ENCODE data around the gene NUP210L. TPM values are rescaled to one million over a fixed set of nuclear protein-coding genes. Genes with fewer than 3 reads are reported as not detected.
"Not testable (repeated sequence)": the region's sequence is repeated elsewhere in the genome, so short reads cannot be mapped to it uniquely, and the experiment has no call there.

NUP210L gene
- total RNA-seq, 4 donors from 2014 or later, result under 0.01 to 0.30 (median 0.21) TPM; not detected in 1

- no peak for DNase-seq (ENCODE audit: low spot score in 2 of 2)
- Histone ChIP-seq H3K36me3 (no peaks in the 10 kb centered on the region), H3K4me1 (no peaks in the 10 kb centered on the region), H3K9me3 (no peaks in the 10 kb centered on the region), H3K27ac (no peak overlapping the region), H3K27me3 (no peaks in the 10 kb centered on the region), H3K4me3 (no peak overlapping the region)
- WGBS, 2 donors, result 51 to 60% methylated on average over 2 of the region's 2 CpGs
- TF ChIP-seq EP300 (IDR thresholded peaks at IDR 0.05) (no peak), POLR2A (IDR thresholded peaks at IDR 0.05) (no peak), CTCF (IDR thresholded peaks at IDR 0.05) (no peak)
Measured at GRCh38 chr1:154129391-154129970, 25.4 kb downstream of the NUP210L start.

GRCh38 chr1:154123205-154123604, 31.7 kb downstream of the NUP210L start:
- not testable (repeated sequence) for H3K4me1 ChIP-seq; H3K4me3 ChIP-seq; H3K9me3 ChIP-seq; H3K27ac ChIP-seq; DNase-seq (ENCODE audit: low spot score in 2 of 2); H3K27me3 ChIP-seq; H3K36me3 ChIP-seq
- WGBS, 2 donors, result 92 to 95% methylated on average over 11 of the region's 11 CpGs

- DNase-seq (ENCODE audit: low spot score in 2 of 2), result no peak
- no peaks in the 10 kb centered on the region for H3K36me3 ChIP-seq
- no peaks in the 10 kb centered on the region for H3K9me3 ChIP-seq
- H3K4me1 ChIP-seq, result no peaks in the 10 kb centered on the region
- H3K4me3 ChIP-seq, result no peak overlapping the region
- no peak for TF ChIP-seq EP300 (IDR thresholded peaks at IDR 0.05)
- no peak for TF ChIP-seq POLR2A (IDR thresholded peaks at IDR 0.05)
- no peak for TF ChIP-seq CTCF (IDR thresholded peaks at IDR 0.05)
- no peak overlapping the region for H3K27ac ChIP-seq
- whole genome bisulfite sequencing, 2 donors, result 79 to 81% methylated on average over 5 of the region's 5 CpGs
- no peaks in the 10 kb centered on the region for H3K27me3 ChIP-seq
Measured at GRCh38 chr1:154117642-154118041, 37.2 kb downstream of the NUP210L start.

- H3K36me3 ChIP-seq, result no peaks in the 10 kb centered on the region
Measured at GRCh38 chr1:154115180-154115579, 39.7 kb downstream of the NUP210L start.

DNA sequence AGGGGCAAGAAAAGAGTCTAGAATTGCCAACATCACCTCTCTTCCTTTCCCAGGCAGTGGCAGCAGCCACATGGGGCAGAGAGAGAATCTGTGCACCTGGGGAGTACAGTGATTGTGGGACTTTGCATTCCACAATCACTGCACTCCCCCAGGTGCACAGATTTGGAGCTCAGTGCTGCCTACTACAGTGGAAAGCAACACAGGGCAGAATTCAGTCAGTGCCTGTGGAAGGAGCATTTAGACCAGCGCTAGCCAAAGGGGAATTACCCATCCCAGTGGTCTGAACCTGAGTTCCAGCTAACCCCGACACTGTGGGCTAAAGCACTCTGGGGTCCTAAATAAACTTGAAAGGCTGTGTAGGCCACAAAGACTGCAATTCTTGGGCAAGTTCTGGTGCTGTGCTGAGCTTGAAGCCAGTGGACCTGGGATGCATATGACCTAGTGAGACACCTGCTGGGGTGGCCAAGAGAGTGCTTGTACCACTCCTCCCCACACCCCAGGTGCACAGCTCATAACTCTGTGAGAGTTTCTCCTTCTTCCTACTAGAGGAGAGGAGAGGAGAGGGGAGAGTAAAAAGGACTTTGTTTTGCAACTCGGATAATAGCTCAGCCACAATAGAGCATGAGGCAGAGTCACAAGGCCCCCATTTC, 50.3 kb downstream of the NUP210L start:
- peaks cover 0 to 3% (median 0%) of the 10 kb centered on the region in 4 donors for H3K9me3 ChIP-seq
- H3K27ac ChIP-seq, result no peak overlapping the region
- DNase-seq (ENCODE audit: low spot score in 2 of 2), result no peak
- TF ChIP-seq CTCF (IDR thresholded peaks at IDR 0.05), result no peak
- TF ChIP-seq EP300 (IDR thresholded peaks at IDR 0.05), result no peak
- no peak for TF ChIP-seq POLR2A (IDR thresholded peaks at IDR 0.05)
- no peaks in the 10 kb centered on the region for H3K36me3 ChIP-seq
- H3K4me1 ChIP-seq, result no peaks in the 10 kb centered on the region
- H3K27me3 ChIP-seq, result no peaks in the 10 kb centered on the region
- WGBS, 2 donors, result 62 to 64% methylated on average over 3 of the region's 3 CpGs
- no peak overlapping the region for H3K4me3 ChIP-seq

More at GRCh38 chr1:154115180-154115579, 39.7 kb downstream of the NUP210L start:
- Histone ChIP-seq H3K27me3 (no peaks in the 10 kb centered on the region), H3K4me3 (no peak overlapping the region), H3K9me3 (no peaks in the 10 kb centered on the region), H3K27ac (no peak overlapping the region), H3K4me1 (no peaks in the 10 kb centered on the region)
- TF ChIP-seq POLR2A (IDR thresholded peaks at IDR 0.05) (no peak), EP300 (IDR thresholded peaks at IDR 0.05) (no peak), CTCF (IDR thresholded peaks at IDR 0.05) (no peak)
- DNase-seq (ENCODE audit: low spot score in 2 of 2), result no peak
- WGBS, 2 donors, result 20 to 29% methylated on average over 1 of the region's 1 CpG

DNA sequence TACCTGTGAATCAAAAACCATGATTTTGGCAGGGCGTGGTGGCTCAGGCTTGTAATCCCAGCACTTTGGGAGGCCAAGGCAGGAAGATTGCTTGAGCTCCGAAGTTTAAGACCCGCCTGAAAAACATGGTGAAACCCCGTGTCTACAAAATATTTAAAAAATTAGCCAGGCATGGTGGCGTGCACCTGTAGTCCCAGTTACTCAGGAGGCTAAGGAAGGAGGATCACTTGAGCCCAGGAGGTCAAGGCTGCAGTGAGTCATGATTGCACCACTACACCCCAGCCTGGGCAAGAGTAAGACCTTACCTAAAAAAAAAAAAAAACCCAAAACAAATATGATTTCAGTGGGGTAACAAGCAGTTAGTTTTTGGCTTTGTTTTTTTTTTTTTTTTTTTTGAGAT, 54.7 kb downstream of the NUP210L start:
- not testable (repeated sequence) for H3K36me3 ChIP-seq; H3K4me3 ChIP-seq; DNase-seq (ENCODE audit: low spot score in 2 of 2); H3K4me1 ChIP-seq; H3K27me3 ChIP-seq; H3K9me3 ChIP-seq; H3K27ac ChIP-seq
- WGBS, 2 donors, result 92 to 95% methylated on average over 5 of the region's 5 CpGs

Measured in tibial nerve (tissue), 4 donors.